Measurements from ENCODE around the gene HSPA5.
A peak's percentile ranks its signal among the peaks of the same experiment; 100 is the strongest.

The HSPA5 gene

GRCh38 chr9:125189361-125190289, 51.5 kb downstream of the HSPA5 start, which contains the start of gene PPP6C:
Gene PPP6C (minus strand): TSS chr9:125189803. CDS start chr9:125189718, 85 bp downstream.
- Histone ChIP-seq H3K36me3 (ENCODE audit: control insufficient read depth, insufficient read depth, low read length) (no peaks in the 10 kb centered on the region), H3K9me3 (ENCODE audit: control insufficient read depth, low read length) (no peaks in the 10 kb centered on the region), H3K27ac (peak within 1 kb of the TSS; percentile 79), H3K9ac (peak within 1 kb of the TSS; percentile 73), H3K4me2 (ENCODE audit: low read length) (peak within 1 kb of the TSS; percentile 73), H2AFZ (peak within 1 kb of the TSS; percentile 84), H3K27me3 (ENCODE audit: control insufficient read depth, insufficient read depth, low read length) (no peaks in the 10 kb centered on the region), H3K4me1 (no peaks in the 10 kb centered on the region), H3K79me2 (peaks cover 24% of the 10 kb centered on the region), H3K4me3 (ENCODE audit: low read depth, low read length) (peak within 1 kb of the TSS; percentile 95)
- TF ChIP-seq, protein P1, sequence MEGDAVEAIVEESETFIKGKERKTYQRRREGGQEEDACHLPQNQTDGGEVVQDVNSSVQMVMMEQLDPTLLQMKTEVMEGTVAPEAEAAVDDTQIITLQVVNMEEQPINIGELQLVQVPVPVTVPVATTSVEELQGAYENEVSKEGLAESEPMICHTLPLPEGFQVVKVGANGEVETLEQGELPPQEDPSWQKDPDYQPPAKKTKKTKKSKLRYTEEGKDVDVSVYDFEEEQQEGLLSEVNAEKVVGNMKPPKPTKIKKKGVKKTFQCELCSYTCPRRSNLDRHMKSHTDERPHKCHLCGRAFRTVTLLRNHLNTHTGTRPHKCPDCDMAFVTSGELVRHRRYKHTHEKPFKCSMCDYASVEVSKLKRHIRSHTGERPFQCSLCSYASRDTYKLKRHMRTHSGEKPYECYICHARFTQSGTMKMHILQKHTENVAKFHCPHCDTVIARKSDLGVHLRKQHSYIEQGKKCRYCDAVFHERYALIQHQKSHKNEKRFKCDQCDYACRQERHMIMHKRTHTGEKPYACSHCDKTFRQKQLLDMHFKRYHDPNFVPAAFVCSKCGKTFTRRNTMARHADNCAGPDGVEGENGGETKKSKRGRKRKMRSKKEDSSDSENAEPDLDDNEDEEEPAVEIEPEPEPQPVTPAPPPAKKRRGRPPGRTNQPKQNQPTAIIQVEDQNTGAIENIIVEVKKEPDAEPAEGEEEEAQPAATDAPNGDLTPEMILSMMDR (IDR thresholded peaks at IDR 0.05): peak; percentile 63

DNA sequence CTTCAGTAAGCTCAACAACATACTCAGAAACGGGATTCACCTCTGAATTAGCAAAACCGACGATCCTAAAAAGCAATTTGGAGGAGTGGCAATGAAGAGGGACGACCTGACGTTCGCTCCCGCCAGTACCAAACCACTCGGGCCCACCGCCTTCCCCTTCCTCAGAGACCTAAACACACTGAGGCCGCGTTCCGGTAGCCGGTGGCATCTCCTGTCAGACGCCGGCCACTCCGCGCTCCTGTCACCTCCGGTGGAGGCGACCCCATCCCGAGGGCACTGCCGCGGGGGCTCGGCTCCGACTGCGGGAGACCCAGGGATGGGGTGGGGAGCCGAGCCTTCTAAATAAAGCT, 52.2 kb downstream of the HSPA5 start:
- no peaks in the 10 kb centered on the region for H3K36me3 ChIP-seq (ENCODE audit: control insufficient read depth, insufficient read depth, low read length)
- peak overlapping the region; percentile 73 for H3K9ac ChIP-seq
- peak overlapping the region; percentile 95 for H3K4me3 ChIP-seq (ENCODE audit: low read depth, low read length)
- H3K4me1 ChIP-seq: no peaks in the 10 kb centered on the region
- H3K9me3 ChIP-seq (ENCODE audit: control insufficient read depth, low read length): no peaks in the 10 kb centered on the region
- H3K4me2 ChIP-seq (ENCODE audit: low read length): peak overlapping the region; percentile 73
- H3K27ac ChIP-seq: peak overlapping the region; percentile 79
- H2AFZ ChIP-seq: peak overlapping the region; percentile 84
- no peaks in the 10 kb centered on the region for H3K27me3 ChIP-seq (ENCODE audit: control insufficient read depth, insufficient read depth, low read length)
- H3K79me2 ChIP-seq: peaks cover 24% of the 10 kb centered on the region
- TF ChIP-seq, protein P1 (IDR thresholded peaks at IDR 0.05): no peak

All from parathyroid adenoma (tissue), 2 donors.